ENCODE measurements around the gene GRAMD1A. TPM values are rescaled to one million over a fixed set of nuclear protein-coding genes. Genes with fewer than 3 reads are reported as not detected.

Gene GRAMD1A
- total and polyA plus RNA-seq, 9 of the 15 experiments (the other 6 are each of a cell fraction or from before 2014, with no cell fraction given): 1.4 to 63.8 (median 38.5) TPM

- Histone ChIP-seq H3K4me2 (ENCODE audit: insufficient read depth, low read length) (peak overlapping the region; percentile 57), H3K4me3 (no peak overlapping the region; the same call in 1 of the 2 replicates), H3K36me3 (ENCODE audit: control insufficient read depth, insufficient read depth, low read length) (no peaks in the 10 kb centered on the region), H3K9me1 (ENCODE audit: control insufficient read depth, insufficient read depth, low read length) (no peaks in the 10 kb centered on the region), H3K79me2 (ENCODE audit: control insufficient read depth, insufficient read depth, low read length) (no peaks in the 10 kb centered on the region), H3K9ac (ENCODE audit: insufficient read depth in 1 of 2, low read depth in 2 of 2, low read length in 2 of 2) (peak overlapping the region; percentile 55 to 88; a peak in 3 of 4 replicates), H3K27ac (ENCODE audit: extremely low read depth, low read depth, low read length) (peak overlapping the region; percentile 65), H3K4me1 (replicated peaks in 1 of 2; ENCODE audit: control insufficient read depth in 2 of 2, insufficient read depth in 2 of 2, low read length in 2 of 2) (peaks cover 21 to 39% of the 10 kb centered on the region in 2 experiments), H4K20me1 (replicated peaks; ENCODE audit: control insufficient read depth, insufficient read depth, low read length) (no peaks in the 10 kb centered on the region), H3K27me3 (ENCODE audit: control insufficient read depth in 2 of 2, insufficient read depth in 2 of 2, low read length in 2 of 2) (no peaks in the 10 kb centered on the region), H2AFZ (ENCODE audit: low read depth, low read length) (peak overlapping the region; percentile 86), H3K9me3 (replicated peaks; ENCODE audit: control insufficient read depth, insufficient read depth, low read depth, low read length) (no peaks in the 10 kb centered on the region)
- FAIRE-seq (peak; percentile 84), DNase-seq (ENCODE audit: extremely low read depth in 1 of 4, low spot score in 3 of 4) (peak; percentile 84 to 94 (median 88)), ATAC-seq (peak; percentile 90)
- CTCF ChIA-PET (ENCODE audit: low intra/inter-chr PET ratio): interaction anchor here (1.0 kb wide), 1 partner anchor 11 kb away, joined by 3 read pairs; the partner anchor contains the start of gene SCN1B
- intact Hi-C loops (cut with micrococcal nuclease): loop anchor here (10.0 kb wide), 1 partner anchor 54 kb away; no protein-coding TSS in a partner anchor
- WGBS (ENCODE audit: insufficient coverage, low coverage, missing lambda C conversion rate): 7% methylated on average over 21 of the region's 36 CpGs
- BruUV-seq (replicated peaks): no TSS peak
- POLR2A ChIA-PET: no interaction called here
- in situ Hi-C loops (cut with MboI): no loop called here
- TF ChIP-seq NR1H2 (CRISPR knock-in tag; IDR thresholded peaks at IDR 0.05): no peak
- TF ChIP-seq STAG1 (CRISPR knock-in tag; IDR thresholded peaks at IDR 0.05; ENCODE audit: borderline replicate concordance): no peak
- peak; percentile 68; the same call in 1 of the 2 replicates for TF ChIP-seq SMARCE1 (IDR thresholded peaks at IDR 0.05)
- peak; percentile 81 for TF ChIP-seq CREB3L1 (IDR thresholded peaks at IDR 0.05; ENCODE audit: borderline replicate concordance, low read depth)
- TF ChIP-seq ZNF239 (CRISPR knock-in tag; IDR thresholded peaks at IDR 0.05): peak; percentile 14; the same call in 1 of the 2 replicates
- TF ChIP-seq TRIM24 (IDR thresholded peaks at IDR 0.05): peak; percentile 53 to 77; a peak in 2 of 4 replicates
- peak; percentile 73 for TF ChIP-seq SMARCA4 (IDR thresholded peaks at IDR 0.05)
- TF ChIP-seq, protein P1, sequence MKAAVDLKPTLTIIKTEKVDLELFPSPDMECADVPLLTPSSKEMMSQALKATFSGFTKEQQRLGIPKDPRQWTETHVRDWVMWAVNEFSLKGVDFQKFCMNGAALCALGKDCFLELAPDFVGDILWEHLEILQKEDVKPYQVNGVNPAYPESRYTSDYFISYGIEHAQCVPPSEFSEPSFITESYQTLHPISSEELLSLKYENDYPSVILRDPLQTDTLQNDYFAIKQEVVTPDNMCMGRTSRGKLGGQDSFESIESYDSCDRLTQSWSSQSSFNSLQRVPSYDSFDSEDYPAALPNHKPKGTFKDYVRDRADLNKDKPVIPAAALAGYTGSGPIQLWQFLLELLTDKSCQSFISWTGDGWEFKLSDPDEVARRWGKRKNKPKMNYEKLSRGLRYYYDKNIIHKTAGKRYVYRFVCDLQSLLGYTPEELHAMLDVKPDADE (conservative IDR thresholded peaks at IDR 0.05; ENCODE audit: control insufficient read depth, low read depth, low read length): peak; percentile 79
- TF ChIP-seq CTBP1 (IDR thresholded peaks at IDR 0.05; ENCODE audit: borderline replicate concordance): peak; percentile 97
- TF ChIP-seq, protein P2, sequence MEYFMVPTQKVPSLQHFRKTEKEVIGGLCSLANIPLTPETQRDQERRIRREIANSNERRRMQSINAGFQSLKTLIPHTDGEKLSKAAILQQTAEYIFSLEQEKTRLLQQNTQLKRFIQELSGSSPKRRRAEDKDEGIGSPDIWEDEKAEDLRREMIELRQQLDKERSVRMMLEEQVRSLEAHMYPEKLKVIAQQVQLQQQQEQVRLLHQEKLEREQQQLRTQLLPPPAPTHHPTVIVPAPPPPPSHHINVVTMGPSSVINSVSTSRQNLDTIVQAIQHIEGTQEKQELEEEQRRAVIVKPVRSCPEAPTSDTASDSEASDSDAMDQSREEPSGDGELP (CRISPR knock-in tag; IDR thresholded peaks at IDR 0.05; ENCODE audit: borderline replicate concordance): peak; percentile 84
- 0 out of 2 replicates have a peak, but pooled peaks have one; percentile 12 for TF ChIP-seq XRCC5 (IDR thresholded peaks at IDR 0.05; ENCODE audit: low read depth, low read length)
- peak; percentile 97 for TF ChIP-seq RNF2 (IDR thresholded peaks at IDR 0.05)
- no peak for TF ChIP-seq PURB (CRISPR knock-in tag; IDR thresholded peaks at IDR 0.05; ENCODE audit: low read depth)
- TF ChIP-seq RFX1 (IDR thresholded peaks at IDR 0.05): no peak
- no peak for TF ChIP-seq ZNF121 (CRISPR knock-in tag; conservative IDR thresholded peaks at IDR 0.05)
- TF ChIP-seq, protein P3, sequence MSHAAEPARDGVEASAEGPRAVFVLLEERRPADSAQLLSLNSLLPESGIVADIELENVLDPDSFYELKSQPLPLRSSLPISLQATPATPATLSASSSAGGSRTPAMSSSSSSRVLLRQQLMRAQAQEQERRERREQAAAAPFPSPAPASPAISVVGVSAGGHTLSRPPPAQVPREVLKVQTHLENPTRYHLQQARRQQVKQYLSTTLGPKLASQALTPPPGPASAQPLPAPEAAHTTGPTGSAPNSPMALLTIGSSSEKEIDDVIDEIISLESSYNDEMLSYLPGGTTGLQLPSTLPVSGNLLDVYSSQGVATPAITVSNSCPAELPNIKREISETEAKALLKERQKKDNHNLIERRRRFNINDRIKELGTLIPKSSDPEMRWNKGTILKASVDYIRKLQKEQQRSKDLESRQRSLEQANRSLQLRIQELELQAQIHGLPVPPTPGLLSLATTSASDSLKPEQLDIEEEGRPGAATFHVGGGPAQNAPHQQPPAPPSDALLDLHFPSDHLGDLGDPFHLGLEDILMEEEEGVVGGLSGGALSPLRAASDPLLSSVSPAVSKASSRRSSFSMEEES (CRISPR knock-in tag; IDR thresholded peaks at IDR 0.05): no peak
- peak; percentile 98 for TF ChIP-seq ETV1 (tag; conservative IDR thresholded peaks at IDR 0.05; ENCODE audit: low read depth)
- no peak for TF ChIP-seq TFAM (CRISPR knock-in tag; conservative IDR thresholded peaks at IDR 0.05)
Observed at GRCh38 chr19:35040826-35041547, 40.9 kb downstream of the GRAMD1A start.
